Measurements from ENCODE around the gene MTIF2.
"Not testable (repeated sequence)": the region's sequence is repeated elsewhere in the genome, so short reads cannot be mapped to it uniquely, and the experiment has no call there.

The MTIF2 gene

GRCh38 chr2:55231546-55232083 lies 37.4 kb downstream of the MTIF2 start:
- Histone ChIP-seq H3K4me1 (ENCODE audit: control insufficient read depth, insufficient read depth, low read length) (peaks cover 17% of the 10 kb centered on the region), H3K27me3 (ENCODE audit: control insufficient read depth, insufficient read depth, low read length, poor library complexity, severe bottlenecking) (no peaks in the 10 kb centered on the region), H3K9me3 (ENCODE audit: control insufficient read depth, low read length) (no peaks in the 10 kb centered on the region), H3K4me3 (ENCODE audit: insufficient read depth, low read depth, low read length) (peak overlapping the region; percentile 79), H3K27ac (ENCODE audit: insufficient read depth, low read depth, low read length, poor library complexity, severe bottlenecking) (peak overlapping the region; percentile 45), H3K36me3 (ENCODE audit: control insufficient read depth, insufficient read depth, low read length) (peaks cover 20% of the 10 kb centered on the region)
- 8 to 10% methylated on average over 13 of the region's 13 CpGs for WGBS, 2 experiments

- Histone ChIP-seq H3K9me3 (ENCODE audit: control insufficient read depth, low read length) (no peaks in the 10 kb centered on the region), H3K27ac (ENCODE audit: insufficient read depth, low read depth, low read length, poor library complexity, severe bottlenecking) (no peak overlapping the region), H3K4me3 (ENCODE audit: insufficient read depth, low read depth, low read length) (no peak overlapping the region), H3K36me3 (ENCODE audit: control insufficient read depth, insufficient read depth, low read length) (peaks cover 18% of the 10 kb centered on the region), H3K4me1 (ENCODE audit: control insufficient read depth, insufficient read depth, low read length) (peaks cover 17% of the 10 kb centered on the region), H3K27me3 (ENCODE audit: control insufficient read depth, insufficient read depth, low read length, poor library complexity, severe bottlenecking) (no peaks in the 10 kb centered on the region)
- WGBS, 2 experiments = 97 to 98% methylated on average over 3 of the region's 3 CpGs
These were observed 38.5 kb downstream of the MTIF2 start for GRCh38 chr2:55230551-55230950.

- H3K4me1 ChIP-seq (ENCODE audit: control insufficient read depth, insufficient read depth, low read length) = peaks cover 11% of the 10 kb centered on the region
- no peak overlapping the region for H3K27ac ChIP-seq (ENCODE audit: insufficient read depth, low read depth, low read length, poor library complexity, severe bottlenecking)
- peaks cover 6% of the 10 kb centered on the region for H3K36me3 ChIP-seq (ENCODE audit: control insufficient read depth, insufficient read depth, low read length)
- 88 to 92% methylated on average over 2 of the region's 2 CpGs for WGBS, 2 experiments
- H3K9me3 ChIP-seq (ENCODE audit: control insufficient read depth, low read length) = no peaks in the 10 kb centered on the region
- H3K27me3 ChIP-seq (ENCODE audit: control insufficient read depth, insufficient read depth, low read length, poor library complexity, severe bottlenecking) = no peaks in the 10 kb centered on the region
- no peak overlapping the region for H3K4me3 ChIP-seq (ENCODE audit: insufficient read depth, low read depth, low read length)
These were observed 39.8 kb downstream of the MTIF2 start for GRCh38 chr2:55229221-55229620.

GRCh38 chr2:55228226-55228563 lies 40.8 kb downstream of the MTIF2 start:
- Histone ChIP-seq H3K9me3 (ENCODE audit: control insufficient read depth, low read length) (no peaks in the 10 kb centered on the region), H3K4me1 (ENCODE audit: control insufficient read depth, insufficient read depth, low read length) (peaks cover 4% of the 10 kb centered on the region), H3K27ac (ENCODE audit: insufficient read depth, low read depth, low read length, poor library complexity, severe bottlenecking) (no peak overlapping the region), H3K4me3 (ENCODE audit: insufficient read depth, low read depth, low read length) (no peak overlapping the region), H3K36me3 (ENCODE audit: control insufficient read depth, insufficient read depth, low read length) (no peaks in the 10 kb centered on the region), H3K27me3 (ENCODE audit: control insufficient read depth, insufficient read depth, low read length, poor library complexity, severe bottlenecking) (no peaks in the 10 kb centered on the region)

GRCh38 chr2:55227437-55228225 lies 41.4 kb downstream of the MTIF2 start:
- H3K36me3 ChIP-seq (ENCODE audit: control insufficient read depth, insufficient read depth, low read length); H3K27me3 ChIP-seq (ENCODE audit: control insufficient read depth, insufficient read depth, low read length, poor library complexity, severe bottlenecking); H3K4me1 ChIP-seq (ENCODE audit: control insufficient read depth, insufficient read depth, low read length); H3K9me3 ChIP-seq (ENCODE audit: control insufficient read depth, low read length); H3K4me3 ChIP-seq (ENCODE audit: insufficient read depth, low read depth, low read length); H3K27ac ChIP-seq (ENCODE audit: insufficient read depth, low read depth, low read length, poor library complexity, severe bottlenecking): not testable (repeated sequence)
- 92 to 95% methylated on average over 6 to 7 of the region's 7 CpGs for WGBS, 2 experiments

- Histone ChIP-seq H3K36me3 (ENCODE audit: control insufficient read depth, insufficient read depth, low read length) (no peaks in the 10 kb centered on the region), H3K27me3 (ENCODE audit: control insufficient read depth, insufficient read depth, low read length, poor library complexity, severe bottlenecking) (no peaks in the 10 kb centered on the region), H3K4me1 (ENCODE audit: control insufficient read depth, insufficient read depth, low read length) (no peaks in the 10 kb centered on the region), H3K27ac (ENCODE audit: insufficient read depth, low read depth, low read length, poor library complexity, severe bottlenecking) (no peak overlapping the region), H3K4me3 (ENCODE audit: insufficient read depth, low read depth, low read length) (no peak overlapping the region), H3K9me3 (ENCODE audit: control insufficient read depth, low read length) (no peaks in the 10 kb centered on the region)
- WGBS, 2 experiments = 86% methylated on average over 19 of the region's 19 CpGs
These were observed 43.5 kb downstream of the MTIF2 start for GRCh38 chr2:55225481-55226020.

- no peaks in the 10 kb centered on the region for H3K4me1 ChIP-seq (ENCODE audit: control insufficient read depth, insufficient read depth, low read length)
- no peak overlapping the region for H3K4me3 ChIP-seq (ENCODE audit: insufficient read depth, low read depth, low read length)
- 89% methylated on average over 19 of the region's 19 CpGs for WGBS, 2 experiments
- H3K27ac ChIP-seq (ENCODE audit: insufficient read depth, low read depth, low read length, poor library complexity, severe bottlenecking) = no peak overlapping the region
- H3K9me3 ChIP-seq (ENCODE audit: control insufficient read depth, low read length) = no peaks in the 10 kb centered on the region
- H3K27me3 ChIP-seq (ENCODE audit: control insufficient read depth, insufficient read depth, low read length, poor library complexity, severe bottlenecking) = no peaks in the 10 kb centered on the region
- H3K36me3 ChIP-seq (ENCODE audit: control insufficient read depth, insufficient read depth, low read length) = no peaks in the 10 kb centered on the region
These were observed 44.2 kb downstream of the MTIF2 start for GRCh38 chr2:55224761-55225261.

- H3K9me3 ChIP-seq (ENCODE audit: control insufficient read depth, low read length) = no peaks in the 10 kb centered on the region
- H3K27ac ChIP-seq (ENCODE audit: insufficient read depth, low read depth, low read length, poor library complexity, severe bottlenecking) = no peak overlapping the region
- H3K4me1 ChIP-seq (ENCODE audit: control insufficient read depth, insufficient read depth, low read length) = no peaks in the 10 kb centered on the region
- no peaks in the 10 kb centered on the region for H3K27me3 ChIP-seq (ENCODE audit: control insufficient read depth, insufficient read depth, low read length, poor library complexity, severe bottlenecking)
- WGBS, 2 experiments = 93 to 94% methylated on average over 25 of the region's 25 CpGs
- H3K36me3 ChIP-seq (ENCODE audit: control insufficient read depth, insufficient read depth, low read length) = no peaks in the 10 kb centered on the region
- H3K4me3 ChIP-seq (ENCODE audit: insufficient read depth, low read depth, low read length) = no peak overlapping the region
These were observed 44.9 kb downstream of the MTIF2 start for GRCh38 chr2:55223958-55224760.

- Histone ChIP-seq H3K4me3 (ENCODE audit: insufficient read depth, low read depth, low read length) (no peak overlapping the region), H3K27ac (ENCODE audit: insufficient read depth, low read depth, low read length, poor library complexity, severe bottlenecking) (no peak overlapping the region), H3K9me3 (ENCODE audit: control insufficient read depth, low read length) (no peaks in the 10 kb centered on the region), H3K27me3 (ENCODE audit: control insufficient read depth, insufficient read depth, low read length, poor library complexity, severe bottlenecking) (no peaks in the 10 kb centered on the region), H3K36me3 (ENCODE audit: control insufficient read depth, insufficient read depth, low read length) (no peaks in the 10 kb centered on the region), H3K4me1 (ENCODE audit: control insufficient read depth, insufficient read depth, low read length) (no peaks in the 10 kb centered on the region)
These were observed 55.2 kb downstream of the MTIF2 start for GRCh38 chr2:55213822-55214221.

GRCh38 chr2:55204950-55205349 lies 64.1 kb downstream of the MTIF2 start:
- WGBS, 2 experiments = 92% methylated on average over 2 of the region's 2 CpGs; no CpG with 5 or more reads in 1 of the 2 experiments
- H3K36me3 ChIP-seq (ENCODE audit: control insufficient read depth, insufficient read depth, low read length) = peaks cover 5% of the 10 kb centered on the region
- H3K4me3 ChIP-seq (ENCODE audit: insufficient read depth, low read depth, low read length) = no peak overlapping the region
- no peak overlapping the region for H3K27ac ChIP-seq (ENCODE audit: insufficient read depth, low read depth, low read length, poor library complexity, severe bottlenecking)
- H3K4me1 ChIP-seq (ENCODE audit: control insufficient read depth, insufficient read depth, low read length) = no peaks in the 10 kb centered on the region
- no peaks in the 10 kb centered on the region for H3K27me3 ChIP-seq (ENCODE audit: control insufficient read depth, insufficient read depth, low read length, poor library complexity, severe bottlenecking)
- no peaks in the 10 kb centered on the region for H3K9me3 ChIP-seq (ENCODE audit: control insufficient read depth, low read length)

All from ectodermal cell (in vitro differentiated cells).